Natural killer cell (primary cell): ENCODE measurements around the gene TDRD9. TPM values are rescaled to one million over a fixed set of nuclear protein-coding genes. Genes with fewer than 3 reads are reported as not detected.

Experiments used
- ATAC-seq, 3 donors: fragments of 150-1000 bp in 2 of 3; fragments of 200-7000 bp in 1 of 3; cut with Tn5 transposase; 1 replicate in 1 of 3; 2 replicates in 2 of 3; pipeline ENCODE4 v1.10.0; 2021; ENCODE audit warnings: mild to moderate bottlenecking in 2 of 3, moderate library complexity in 2 of 3
- DNase-seq, 2 donors: peaks; one replicate each; pipeline versions ENCODE4 v3.0.0 to v3.0.0-alpha.2; 2013 to 2021; ENCODE audit warnings: mixed read lengths in 1 of 2
- H3K27ac ChIP-seq: one replicate; pipeline ENCODE4 v1.5.1; 2013; ENCODE audit warnings: mild to moderate bottlenecking, low read length
- H3K27me3 ChIP-seq: one replicate; pipeline ENCODE4 v1.6.1; 2013; ENCODE audit warnings: low read length; ENCODE audit not compliant: control insufficient read depth, insufficient read depth
- H3K36me3 ChIP-seq: one replicate; pipeline ENCODE4 v1.6.1; 2013; ENCODE audit warnings: low read length; ENCODE audit not compliant: control insufficient read depth, insufficient read depth
- H3K4me1 ChIP-seq: one replicate; pipeline ENCODE4 v1.6.1; 2013; ENCODE audit warnings: low read length; ENCODE audit not compliant: control insufficient read depth, insufficient read depth
- H3K4me3 ChIP-seq: one replicate; pipeline ENCODE4 v1.5.1; 2013; ENCODE audit warnings: low read length
- H3K9me3 ChIP-seq: one replicate; pipeline ENCODE4 v1.6.1; 2013; ENCODE audit warnings: low read length; ENCODE audit not compliant: control insufficient read depth, insufficient read depth
- H3K27ac Mint-ChIP-seq, 2 donors: one replicate each; pipeline ENCODE4 v1.8.0; 2022; ENCODE audit warnings: mild to moderate bottlenecking in 2 of 2, mixed read lengths in 2 of 2, moderate library complexity in 1 of 2
- H3K27me3 Mint-ChIP-seq, 2 donors: one replicate each; pipeline ENCODE4 v1.8.0; 2022; ENCODE audit warnings: low read depth in 2 of 2, mixed read lengths in 2 of 2
- H3K36me3 Mint-ChIP-seq: one replicate; pipeline ENCODE4 v1.8.0; 2022; ENCODE audit warnings: mixed read lengths
- H3K4me1 Mint-ChIP-seq, 2 donors: one replicate each; pipeline ENCODE4 v1.8.0; 2022; ENCODE audit warnings: mixed read lengths in 2 of 2
- H3K4me3 Mint-ChIP-seq: one replicate; pipeline ENCODE4 v1.8.0; 2022; ENCODE audit warnings: mild to moderate bottlenecking, moderate library complexity, mixed read lengths
- H3K9me3 Mint-ChIP-seq, 2 donors: one replicate each; pipeline ENCODE4 v1.8.0; 2022; ENCODE audit warnings: mixed read lengths in 2 of 2
- CTCF ChIP-seq: fragments of 200-600 bp; IDR thresholded peaks from one replicate; pipeline ENCODE4 v1.8.0; 2022; ENCODE audit warnings: antibody characterized with exemption
- WGBS: methylation state at CpG from one replicate; pipeline ENCODE4 v1.1.7; 2013; ENCODE audit warnings: missing lambda C conversion rate; ENCODE audit not compliant: insufficient coverage; 5-methylcytosine and 5-hydroxymethylcytosine counted together
- intact Hi-C: fragments of 100-400 bp; cut with micrococcal nuclease; formaldehyde crosslinking; loops from one replicate; pipeline ENCODE4 v1.14.2; 2022
- total RNA-seq, 4 donors: library from RNA; stranded (reverse); fragments of 120-200 nt in 1 of 4; gene quantifications; one replicate each; pipeline versions ENCODE4 v1.2.3 to v1.2.4, GENCODE V29; 2013 to 2022

TDRD9 gene
- total RNA-seq, 3 donors from 2014 or later (not counting 1 experiment from before 2014, with no cell fraction given): 0.75 to 2.2 (median 1.4) TPM

- ATAC-seq: no peak
- Mint-ChIP-seq H3K27me3 (peaks cover 3 to 12% of the 10 kb centered on the region in 2 donors), H3K4me3 (no peak overlapping the region), H3K4me1 (peaks cover 19 to 27% of the 10 kb centered on the region in 2 donors), H3K27ac (no peak overlapping the region), H3K36me3 (no peaks in the 10 kb centered on the region), H3K9me3 (no peaks in the 10 kb centered on the region)
- peak in 1 of 2 donors; percentile 55 for DNase-seq
- Histone ChIP-seq H3K36me3 (no peaks in the 10 kb centered on the region), H3K4me3 (no peak overlapping the region), H3K9me3 (no peaks in the 10 kb centered on the region), H3K27ac (no peak overlapping the region), H3K4me1 (peaks cover 27% of the 10 kb centered on the region), H3K27me3 (no peaks in the 10 kb centered on the region)
- intact Hi-C loops: no loop called here
- no peak for TF ChIP-seq CTCF
- 29% methylated on average over 20 of the region's 22 CpGs for WGBS
Observed at GRCh38 chr14:103905842-103906456, 22.3 kb upstream of the TDRD9 start.

GRCh38 chr14:103908580-103908979, 19.7 kb upstream of the TDRD9 start:
- Histone ChIP-seq H3K36me3 (peaks cover 20% of the 10 kb centered on the region), H3K4me1 (peaks cover 24% of the 10 kb centered on the region), H3K27me3 (no peaks in the 10 kb centered on the region), H3K9me3 (no peaks in the 10 kb centered on the region), H3K27ac (peak overlapping the region; percentile 26), H3K4me3 (no peak overlapping the region)
- no CpG with 5 or more reads among the region's 4 CpGs for WGBS
- peak overlapping the region; percentile 56 to 86 for H3K27ac Mint-ChIP-seq
- peak; percentile 62 to 71 (median 69) for ATAC-seq
- intact Hi-C loops: no loop called here
- DNase-seq: peak in 1 of 2 donors; percentile 67
- no peak for TF ChIP-seq CTCF
- no peaks in the 10 kb centered on the region for H3K36me3 Mint-ChIP-seq
- H3K4me3 Mint-ChIP-seq: peak overlapping the region; percentile 40
- no peaks in the 10 kb centered on the region for H3K9me3 Mint-ChIP-seq
- peaks cover 19 to 27% of the 10 kb centered on the region in 2 donors for H3K4me1 Mint-ChIP-seq
- H3K27me3 Mint-ChIP-seq: peaks cover 2 to 11% of the 10 kb centered on the region in 2 donors

- no peak for TF ChIP-seq CTCF
- H3K36me3 ChIP-seq: peaks cover 30% of the 10 kb centered on the region
- Mint-ChIP-seq H3K27me3 (no peaks in the 10 kb centered on the region), H3K4me3 (peak overlapping the region; percentile 83), H3K9me3 (no peaks in the 10 kb centered on the region), H3K36me3 (peaks cover 3% of the 10 kb centered on the region), H3K4me1 (peaks cover 19 to 28% of the 10 kb centered on the region in 2 donors), H3K27ac (peak overlapping the region; percentile 56 to 86)
- peaks cover 24% of the 10 kb centered on the region for H3K4me1 ChIP-seq
- 84% methylated on average over 26 of the region's 26 CpGs for WGBS
- DNase-seq (no peak), ATAC-seq (peak; percentile 84 to 86 (median 85))
- H3K27ac ChIP-seq: peak overlapping the region; percentile 14
- intact Hi-C loops: loop anchor here (1.0 kb wide), 1 partner anchor 101 kb away; no protein-coding TSS in a partner anchor
- H3K4me3 ChIP-seq: peak overlapping the region; percentile 27
- no peaks in the 10 kb centered on the region for H3K27me3 ChIP-seq
- H3K9me3 ChIP-seq: no peaks in the 10 kb centered on the region
Observed at GRCh38 chr14:103909531-103910261, 18.6 kb upstream of the TDRD9 start.
